ENCODE data around the gene C9. TPM values are rescaled to one million over a fixed set of nuclear protein-coding genes. Genes with fewer than 3 reads are reported as not detected.

C9 gene
- total RNA-seq, 2 experiments from 2014 or later: not detected

- Mint-ChIP-seq H3K4me1 (no peaks in the 10 kb centered on the region), H3K27me3 (no peaks in the 10 kb centered on the region), H3K9me3 (no peaks in the 10 kb centered on the region), H3K4me3 (no peak overlapping the region), H3K36me3 (no peaks in the 10 kb centered on the region), H3K27ac (no peak overlapping the region)
- DNase-seq: no peak
These were observed 26.6 kb upstream of the C9 start for GRCh38 chr5:39390945-39391344.

- Mint-ChIP-seq H3K4me1 (no peaks in the 10 kb centered on the region), H3K9me3 (no peaks in the 10 kb centered on the region), H3K27ac (no peak overlapping the region), H3K4me3 (no peak overlapping the region), H3K36me3 (no peaks in the 10 kb centered on the region), H3K27me3 (no peaks in the 10 kb centered on the region)
- no peak for DNase-seq
These were observed 23.0 kb upstream of the C9 start for GRCh38 chr5:39387293-39387692.

GRCh38 chr5:39384271-39384670 lies 20.0 kb upstream of the C9 start:
- no peak for DNase-seq
- H3K4me3 Mint-ChIP-seq: no peak overlapping the region
- H3K4me1 Mint-ChIP-seq: no peaks in the 10 kb centered on the region
- H3K27ac Mint-ChIP-seq: no peak overlapping the region
- no peaks in the 10 kb centered on the region for H3K27me3 Mint-ChIP-seq
- no peaks in the 10 kb centered on the region for H3K36me3 Mint-ChIP-seq
- no peaks in the 10 kb centered on the region for H3K9me3 Mint-ChIP-seq

GRCh38 chr5:39381376-39381775 lies 17.1 kb upstream of the C9 start:
- H3K4me3 Mint-ChIP-seq: no peak overlapping the region
- no peaks in the 10 kb centered on the region for H3K9me3 Mint-ChIP-seq
- no peaks in the 10 kb centered on the region for H3K4me1 Mint-ChIP-seq
- DNase-seq: no peak
- no peak overlapping the region for H3K27ac Mint-ChIP-seq
- no peaks in the 10 kb centered on the region for H3K27me3 Mint-ChIP-seq
- no peaks in the 10 kb centered on the region for H3K36me3 Mint-ChIP-seq

- no peaks in the 10 kb centered on the region for H3K36me3 Mint-ChIP-seq
- H3K27me3 Mint-ChIP-seq: peaks cover 6% of the 10 kb centered on the region
- DNase-seq: no peak
- no peaks in the 10 kb centered on the region for H3K9me3 Mint-ChIP-seq
- H3K4me1 Mint-ChIP-seq: no peaks in the 10 kb centered on the region
- H3K27ac Mint-ChIP-seq: no peak overlapping the region
- no peak overlapping the region for H3K4me3 Mint-ChIP-seq
These were observed 15.4 kb upstream of the C9 start for GRCh38 chr5:39379693-39380092.

GRCh38 chr5:39377613-39378012 lies 13.3 kb upstream of the C9 start:
- DNase-seq: no peak
- H3K27ac Mint-ChIP-seq: no peak overlapping the region
- H3K4me3 Mint-ChIP-seq: no peak overlapping the region
- H3K36me3 Mint-ChIP-seq: no peaks in the 10 kb centered on the region
- peaks cover 6% of the 10 kb centered on the region for H3K27me3 Mint-ChIP-seq
- peaks cover 2% of the 10 kb centered on the region for H3K4me1 Mint-ChIP-seq
- no peaks in the 10 kb centered on the region for H3K9me3 Mint-ChIP-seq

- peaks cover 6% of the 10 kb centered on the region for H3K27me3 Mint-ChIP-seq
- H3K4me1 Mint-ChIP-seq: peaks cover 2% of the 10 kb centered on the region
- peak; percentile 25 for DNase-seq
- H3K27ac Mint-ChIP-seq: no peak overlapping the region
- H3K36me3 Mint-ChIP-seq: no peaks in the 10 kb centered on the region
- H3K4me3 Mint-ChIP-seq: no peak overlapping the region
- no peaks in the 10 kb centered on the region for H3K9me3 Mint-ChIP-seq
These were observed 12.0 kb upstream of the C9 start for GRCh38 chr5:39376293-39376714.

GRCh38 chr5:39373791-39374190 lies 9.5 kb upstream of the C9 start:
- Mint-ChIP-seq H3K27ac (no peak overlapping the region), H3K27me3 (peaks cover 6% of the 10 kb centered on the region), H3K4me1 (peaks cover 2% of the 10 kb centered on the region), H3K9me3 (no peaks in the 10 kb centered on the region), H3K36me3 (no peaks in the 10 kb centered on the region), H3K4me3 (no peak overlapping the region)
- DNase-seq: no peak

- H3K27me3 Mint-ChIP-seq: peaks cover 6% of the 10 kb centered on the region
- no peak overlapping the region for H3K4me3 Mint-ChIP-seq
- DNase-seq: no peak
- peaks cover 2% of the 10 kb centered on the region for H3K4me1 Mint-ChIP-seq
- no peaks in the 10 kb centered on the region for H3K9me3 Mint-ChIP-seq
- no peaks in the 10 kb centered on the region for H3K36me3 Mint-ChIP-seq
- H3K27ac Mint-ChIP-seq: no peak overlapping the region
These were observed 7.0 kb upstream of the C9 start for GRCh38 chr5:39371367-39371635.

GRCh38 chr5:39370555-39371366 lies 6.5 kb upstream of the C9 start:
- no peaks in the 10 kb centered on the region for H3K36me3 Mint-ChIP-seq
- no peak overlapping the region for H3K4me3 Mint-ChIP-seq
- H3K4me1 Mint-ChIP-seq: peaks cover 2% of the 10 kb centered on the region
- no peak for DNase-seq
- no peaks in the 10 kb centered on the region for H3K9me3 Mint-ChIP-seq
- H3K27me3 Mint-ChIP-seq: peaks cover 6% of the 10 kb centered on the region
- H3K27ac Mint-ChIP-seq: no peak overlapping the region

- H3K27me3 Mint-ChIP-seq: no peaks in the 10 kb centered on the region
- no peak for DNase-seq
- no peak overlapping the region for H3K27ac Mint-ChIP-seq
- no peaks in the 10 kb centered on the region for H3K9me3 Mint-ChIP-seq
- no peaks in the 10 kb centered on the region for H3K36me3 Mint-ChIP-seq
- no peak overlapping the region for H3K4me3 Mint-ChIP-seq
- H3K4me1 Mint-ChIP-seq: no peaks in the 10 kb centered on the region
These were observed 5.0 kb upstream of the C9 start for GRCh38 chr5:39369123-39369815.

- H3K36me3 Mint-ChIP-seq: no peaks in the 10 kb centered on the region
- no peaks in the 10 kb centered on the region for H3K9me3 Mint-ChIP-seq
- no peak overlapping the region for H3K27ac Mint-ChIP-seq
- H3K4me3 Mint-ChIP-seq: no peak overlapping the region
- no peaks in the 10 kb centered on the region for H3K4me1 Mint-ChIP-seq
- no peaks in the 10 kb centered on the region for H3K27me3 Mint-ChIP-seq
- DNase-seq: no peak
These were observed 3.8 kb upstream of the C9 start for GRCh38 chr5:39368116-39368515.

GRCh38 chr5:39367711-39368110 lies 3.4 kb upstream of the C9 start:
- H3K36me3 Mint-ChIP-seq: no peaks in the 10 kb centered on the region
- no peaks in the 10 kb centered on the region for H3K4me1 Mint-ChIP-seq
- DNase-seq: no peak

GRCh38 chr5:39363217-39363616 lies 1.1 kb downstream of the C9 start:
- Mint-ChIP-seq H3K27me3 (no peaks in the 10 kb centered on the region), H3K27ac (no peak overlapping the region), H3K9me3 (no peaks in the 10 kb centered on the region), H3K4me3 (no peak overlapping the region), H3K36me3 (no peaks in the 10 kb centered on the region), H3K4me1 (no peaks in the 10 kb centered on the region)
- no peak for DNase-seq

More at GRCh38 chr5:39367711-39368110, 3.4 kb upstream of the C9 start:
- Mint-ChIP-seq H3K27ac (no peak overlapping the region), H3K27me3 (no peaks in the 10 kb centered on the region), H3K9me3 (no peaks in the 10 kb centered on the region), H3K4me3 (no peak overlapping the region)

GRCh38 chr5:39362646-39363045 lies 1.6 kb downstream of the C9 start:
- DNase-seq: no peak
- H3K4me1 Mint-ChIP-seq: no peaks in the 10 kb centered on the region
- no peak overlapping the region for H3K4me3 Mint-ChIP-seq
- no peaks in the 10 kb centered on the region for H3K27me3 Mint-ChIP-seq
- H3K27ac Mint-ChIP-seq: no peak overlapping the region
- no peaks in the 10 kb centered on the region for H3K36me3 Mint-ChIP-seq
- no peaks in the 10 kb centered on the region for H3K9me3 Mint-ChIP-seq

- no peaks in the 10 kb centered on the region for H3K27me3 Mint-ChIP-seq
- no peaks in the 10 kb centered on the region for H3K9me3 Mint-ChIP-seq
- DNase-seq: no peak
- no peak overlapping the region for H3K4me3 Mint-ChIP-seq
- H3K27ac Mint-ChIP-seq: no peak overlapping the region
- H3K36me3 Mint-ChIP-seq: no peaks in the 10 kb centered on the region
- no peaks in the 10 kb centered on the region for H3K4me1 Mint-ChIP-seq
These were observed 3.0 kb downstream of the C9 start for GRCh38 chr5:39361306-39361705.

Data from activated naive CD8-positive, alpha-beta T cell treated with anti-CD3 and anti-CD28 coated beads for 36 hours (primary cell).